Thoracic aorta (tissue), 2 donors: Measurements from ENCODE around the gene MKS1. TPM values are rescaled to one million over a fixed set of nuclear protein-coding genes. Genes with fewer than 3 reads are reported as not detected.

Experiments
- ATAC-seq: fragments of 150-250 bp; one replicate; pipeline ENCODE4 v1.8.0; 2017; ENCODE audit warnings: low read depth; ENCODE audit not compliant: insufficient number of reproducible peaks, low FRiP score
- DNase-seq: peaks from one replicate; pipeline ENCODE4 v3.0.0-alpha.2; 2020; ENCODE audit warnings: low spot score
- H3K27ac ChIP-seq, 2 donors: fragments of 200-600 bp; sonication (generic); 1 replicate in 1 of 2; 2 replicates in 1 of 2; pipeline ENCODE4 v1.5.1; 2016; ENCODE audit warnings: mild to moderate bottlenecking in 2 of 2, moderate library complexity in 2 of 2
- H3K27me3 ChIP-seq: fragments of 200-600 bp; sonication (generic); replicated peaks from 2 replicates; pipeline ENCODE4 v1.6.0; 2016; ENCODE audit warnings: mild to moderate bottlenecking; ENCODE audit not compliant: insufficient read depth
- H3K36me3 ChIP-seq: fragments of 200-600 bp; sonication (generic); one replicate; pipeline ENCODE4 v1.5.1; 2016
- H3K4me1 ChIP-seq, 2 donors: fragments of 200-600 bp; sonication (generic); 1 replicate in 1 of 2; 2 replicates in 1 of 2; pipeline versions ENCODE4 v1.5.1 to v1.6.0; 2016; ENCODE audit warnings: low read depth in 2 of 2, mild to moderate bottlenecking in 1 of 2; ENCODE audit not compliant: control insufficient read depth in 1 of 2
- H3K4me3 ChIP-seq: fragments of 200-600 bp; sonication (generic); 2 replicates; pipeline ENCODE4 v1.5.1; 2016; ENCODE audit warnings: mild to moderate bottlenecking
- H3K9me3 ChIP-seq: fragments of 200-600 bp; sonication (generic); 2 replicates; pipeline ENCODE4 v1.5.1; 2016
- total RNA-seq, 2 donors: library from RNA; depleted of rRNA; stranded (reverse); fragments of >200 nt; gene quantifications; one replicate each; pipeline versions ENCODE4 v1.1.0 to v1.2.3, GENCODE V29; 2016
- TF ChIP-seq, protein P1 (sequence below): fragments of 200-600 bp; sonication (generic); IDR thresholded peaks from one replicate; pipeline ENCODE4 v1.5.1; 2019; ENCODE audit warnings: antibody characterized with exemption

The MKS1 gene
- total RNA-seq, 2 donors from 2014 or later, result 10.5 to 10.8 TPM

DNA sequence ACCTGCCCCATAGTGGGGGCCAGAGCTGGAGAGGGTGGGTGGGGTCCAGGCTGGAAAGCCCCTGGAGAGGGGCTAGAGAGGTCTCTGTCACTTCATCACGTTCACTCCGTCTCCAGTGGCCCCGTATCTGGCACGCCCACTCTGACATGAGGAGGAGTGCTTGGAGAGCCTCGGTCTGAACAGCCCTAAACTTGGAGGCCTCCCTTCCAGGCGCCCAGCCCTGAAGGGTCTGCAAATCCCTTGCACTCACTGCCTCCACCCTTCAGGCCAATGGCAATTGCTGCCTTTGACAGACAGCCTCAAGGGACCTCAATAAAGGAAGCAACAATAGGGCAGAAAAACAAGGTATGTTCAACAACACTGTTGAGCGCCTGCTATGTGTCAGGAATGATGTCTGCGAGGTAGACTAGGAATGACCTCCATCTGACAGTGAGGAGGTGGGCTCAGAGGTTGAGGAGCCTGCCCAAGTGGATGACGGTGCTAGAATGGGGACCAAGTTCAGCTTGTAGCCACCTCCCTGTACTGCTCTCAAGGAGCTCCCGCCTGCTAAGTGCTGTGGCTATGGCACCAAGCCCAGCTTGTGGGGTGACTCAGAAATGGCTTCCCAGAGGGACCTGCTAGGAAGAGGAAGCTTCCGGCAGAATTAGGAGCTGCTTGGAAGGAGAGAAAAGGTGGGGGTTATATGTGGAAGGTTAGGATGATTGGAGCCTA, 29.5 kb downstream of the MKS1 start:
- no peak for DNase-seq
- no peak for ATAC-seq
- no peaks in the 10 kb centered on the region for H3K27me3 ChIP-seq

DNA sequence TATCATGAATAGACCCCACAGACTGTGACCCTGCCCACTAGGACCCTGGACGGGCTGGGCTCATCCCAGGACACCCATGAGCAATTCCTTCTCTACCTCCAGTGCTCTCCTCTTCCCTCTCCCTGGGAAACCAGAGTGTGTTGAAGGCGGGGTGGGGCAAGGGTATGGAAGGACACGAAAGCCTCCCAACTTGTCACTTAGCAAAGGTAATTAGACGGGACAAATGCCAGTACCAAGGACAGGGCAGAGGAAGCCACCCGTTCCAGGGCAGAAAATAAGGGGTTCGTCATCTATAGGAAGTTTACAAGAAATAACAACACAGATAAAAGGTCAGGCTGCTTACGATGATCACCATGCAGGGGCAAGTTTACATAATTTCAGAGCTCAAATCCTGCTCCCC, 31.4 kb downstream of the MKS1 start:
- TF ChIP-seq, protein P1, sequence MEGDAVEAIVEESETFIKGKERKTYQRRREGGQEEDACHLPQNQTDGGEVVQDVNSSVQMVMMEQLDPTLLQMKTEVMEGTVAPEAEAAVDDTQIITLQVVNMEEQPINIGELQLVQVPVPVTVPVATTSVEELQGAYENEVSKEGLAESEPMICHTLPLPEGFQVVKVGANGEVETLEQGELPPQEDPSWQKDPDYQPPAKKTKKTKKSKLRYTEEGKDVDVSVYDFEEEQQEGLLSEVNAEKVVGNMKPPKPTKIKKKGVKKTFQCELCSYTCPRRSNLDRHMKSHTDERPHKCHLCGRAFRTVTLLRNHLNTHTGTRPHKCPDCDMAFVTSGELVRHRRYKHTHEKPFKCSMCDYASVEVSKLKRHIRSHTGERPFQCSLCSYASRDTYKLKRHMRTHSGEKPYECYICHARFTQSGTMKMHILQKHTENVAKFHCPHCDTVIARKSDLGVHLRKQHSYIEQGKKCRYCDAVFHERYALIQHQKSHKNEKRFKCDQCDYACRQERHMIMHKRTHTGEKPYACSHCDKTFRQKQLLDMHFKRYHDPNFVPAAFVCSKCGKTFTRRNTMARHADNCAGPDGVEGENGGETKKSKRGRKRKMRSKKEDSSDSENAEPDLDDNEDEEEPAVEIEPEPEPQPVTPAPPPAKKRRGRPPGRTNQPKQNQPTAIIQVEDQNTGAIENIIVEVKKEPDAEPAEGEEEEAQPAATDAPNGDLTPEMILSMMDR, result no peak
- H3K4me1 ChIP-seq, result no peaks in the 10 kb centered on the region
- no peaks in the 10 kb centered on the region for H3K27me3 ChIP-seq
- H3K27ac ChIP-seq, result no peak overlapping the region
- no peaks in the 10 kb centered on the region for H3K36me3 ChIP-seq
- no peak for DNase-seq
- no peaks in the 10 kb centered on the region for H3K9me3 ChIP-seq
- no peak overlapping the region for H3K4me3 ChIP-seq
- no peak for ATAC-seq

More for the DNA sequence above, 29.5 kb downstream of the MKS1 start:
- TF ChIP-seq, protein P1, result no peak
- H3K4me1 ChIP-seq, result no peaks in the 10 kb centered on the region
- no peaks in the 10 kb centered on the region for H3K9me3 ChIP-seq
- H3K4me3 ChIP-seq, result no peak overlapping the region
- H3K36me3 ChIP-seq, result no peaks in the 10 kb centered on the region
- no peak overlapping the region for H3K27ac ChIP-seq

DNA sequence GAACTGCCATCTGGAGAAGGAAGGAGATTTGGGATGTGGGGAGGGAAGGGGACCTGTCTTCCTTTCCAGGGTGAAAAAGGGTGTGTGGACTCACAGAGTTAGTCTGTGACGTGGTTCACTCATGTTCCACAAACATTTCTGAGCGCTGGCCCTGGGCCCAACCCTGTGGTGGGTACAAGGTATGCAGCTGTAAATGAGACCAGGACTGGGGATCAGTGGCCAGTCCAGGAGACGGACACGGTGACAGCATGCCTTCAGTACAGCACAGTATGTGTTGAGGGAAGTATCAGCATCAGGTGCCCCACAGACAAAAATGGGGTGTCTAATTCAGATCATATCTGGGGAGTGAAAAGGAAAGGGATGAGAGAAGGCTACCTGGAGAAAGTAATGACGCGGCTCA, 32.0 kb downstream of the MKS1 start:
- TF ChIP-seq, protein P1, result no peak
- Histone ChIP-seq H3K27ac (no peak overlapping the region), H3K4me3 (no peak overlapping the region), H3K4me1 (no peaks in the 10 kb centered on the region), H3K36me3 (no peaks in the 10 kb centered on the region), H3K27me3 (no peaks in the 10 kb centered on the region), H3K9me3 (no peaks in the 10 kb centered on the region)
- ATAC-seq, result no peak
- no peak for DNase-seq

DNA sequence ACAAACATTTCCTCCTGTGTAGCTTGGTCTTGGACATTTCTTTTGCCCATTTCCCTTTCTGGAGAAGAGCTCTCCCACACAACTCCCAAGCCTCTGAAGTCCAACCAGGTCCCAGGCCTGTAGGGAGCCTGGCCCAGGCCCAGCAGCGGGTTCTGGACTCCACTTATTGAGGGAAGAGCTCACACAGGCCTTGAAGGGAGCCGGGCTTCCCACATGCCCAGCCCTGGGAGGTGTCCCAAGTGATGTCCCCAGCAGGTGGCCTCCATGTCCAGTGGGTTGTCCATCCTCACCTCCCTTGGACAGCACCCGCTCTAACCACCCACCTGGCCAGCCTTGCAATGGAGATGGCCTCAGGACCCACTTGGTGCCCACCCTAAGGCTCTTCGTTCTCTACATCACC, 32.5 kb downstream of the MKS1 start:
- H3K4me1 ChIP-seq, result no peaks in the 10 kb centered on the region
- no peaks in the 10 kb centered on the region for H3K27me3 ChIP-seq
- DNase-seq (no peak), ATAC-seq (no peak)
- H3K9me3 ChIP-seq, result no peaks in the 10 kb centered on the region
- TF ChIP-seq, protein P1, result no peak
- no peak overlapping the region for H3K4me3 ChIP-seq
- H3K27ac ChIP-seq, result no peak overlapping the region
- no peaks in the 10 kb centered on the region for H3K36me3 ChIP-seq

DNA sequence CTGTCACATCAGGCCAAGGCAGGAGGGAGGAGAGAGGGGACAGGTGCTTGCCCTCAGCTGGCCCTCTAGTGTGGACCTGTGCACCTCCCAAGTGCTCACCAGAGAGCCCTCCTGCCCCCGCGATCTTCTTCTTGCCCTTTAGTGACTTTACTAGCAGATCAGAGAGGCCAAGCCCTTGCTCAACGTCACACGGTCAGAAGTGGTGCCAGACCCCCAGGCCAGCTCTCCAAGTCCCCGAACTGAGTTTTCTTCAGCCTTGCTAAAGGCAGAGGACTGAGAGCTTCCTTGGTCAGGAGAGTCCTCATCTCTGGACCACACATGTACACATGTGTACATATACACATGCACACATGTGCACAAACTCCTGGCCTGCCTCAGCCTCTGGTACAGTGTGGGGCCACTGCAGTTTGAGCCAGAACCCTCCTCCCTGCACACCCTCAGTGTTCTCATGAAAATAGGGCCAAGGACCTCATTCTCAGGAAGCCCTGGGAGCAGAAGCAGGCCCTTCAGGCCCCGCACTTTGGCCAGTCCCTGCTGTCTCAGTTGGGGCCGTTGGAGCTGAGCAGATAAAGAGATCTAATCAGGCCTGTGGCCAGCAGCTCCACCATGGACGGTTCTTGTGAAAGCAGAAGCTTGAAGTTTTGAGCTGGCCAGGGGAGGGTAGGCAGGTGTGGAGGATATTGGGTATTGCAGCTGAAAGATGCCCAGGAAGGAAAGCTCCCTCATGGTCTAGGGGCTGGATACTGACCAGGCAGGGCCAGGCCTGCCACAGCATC, 33.9 kb downstream of the MKS1 start:
- ATAC-seq, result no peak
- TF ChIP-seq, protein P1, result no peak
- DNase-seq, result no peak

More for the DNA sequence above, 33.9 kb downstream of the MKS1 start:
- H3K36me3 ChIP-seq, result no peaks in the 10 kb centered on the region
- H3K4me3 ChIP-seq, result no peak overlapping the region
- no peak overlapping the region for H3K27ac ChIP-seq
- H3K4me1 ChIP-seq, result no peaks in the 10 kb centered on the region
- no peaks in the 10 kb centered on the region for H3K27me3 ChIP-seq
- no peaks in the 10 kb centered on the region for H3K9me3 ChIP-seq
